LNCaP clone FGC (cell line): ENCODE data around the gene KRTAP5-4.

ENCODE experiments used
- DNase-seq: peaks from one replicate; pipeline ENCODE4 v3.0.0-alpha.2; 2011; ENCODE audit warnings: low read depth
- H3K4me3 ChIP-seq: 2 replicates; pipeline ENCODE4 v1.5.1; 2011; ENCODE audit warnings: mild to moderate bottlenecking, low read depth, low read length, control low read depth
- TF ChIP-seq, protein P1 (sequence below): IDR thresholded peaks from 2 replicates; pipeline ENCODE4 v1.5.1; 2012; ENCODE audit warnings: mild to moderate bottlenecking; ENCODE audit not compliant: control insufficient read depth, insufficient read depth; ENCODE audit errors: extremely low read depth

The KRTAP5-4 gene

DNA sequence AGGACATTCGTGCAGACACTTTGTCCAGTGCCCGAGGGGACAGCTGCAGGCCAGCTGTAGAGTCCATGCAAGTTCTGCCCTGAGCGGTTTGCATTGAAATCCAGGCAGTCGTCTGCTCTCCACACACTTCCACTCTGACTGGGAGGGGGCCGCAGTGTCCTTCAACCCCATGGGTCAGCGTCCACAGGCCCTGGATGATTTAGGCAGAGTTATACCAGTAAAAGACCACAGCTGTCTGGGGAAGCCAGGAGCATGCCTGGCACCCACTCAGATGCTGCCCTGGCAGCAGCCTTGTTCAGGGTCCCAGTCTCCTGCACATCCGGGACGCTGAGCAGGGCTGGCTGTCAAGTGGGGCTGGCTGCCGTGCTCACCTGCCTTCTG lies 34.1 kb upstream of the KRTAP5-4 start:
- no peak for DNase-seq
- H3K4me3 ChIP-seq: no peak overlapping the region
- TF ChIP-seq, protein P1, sequence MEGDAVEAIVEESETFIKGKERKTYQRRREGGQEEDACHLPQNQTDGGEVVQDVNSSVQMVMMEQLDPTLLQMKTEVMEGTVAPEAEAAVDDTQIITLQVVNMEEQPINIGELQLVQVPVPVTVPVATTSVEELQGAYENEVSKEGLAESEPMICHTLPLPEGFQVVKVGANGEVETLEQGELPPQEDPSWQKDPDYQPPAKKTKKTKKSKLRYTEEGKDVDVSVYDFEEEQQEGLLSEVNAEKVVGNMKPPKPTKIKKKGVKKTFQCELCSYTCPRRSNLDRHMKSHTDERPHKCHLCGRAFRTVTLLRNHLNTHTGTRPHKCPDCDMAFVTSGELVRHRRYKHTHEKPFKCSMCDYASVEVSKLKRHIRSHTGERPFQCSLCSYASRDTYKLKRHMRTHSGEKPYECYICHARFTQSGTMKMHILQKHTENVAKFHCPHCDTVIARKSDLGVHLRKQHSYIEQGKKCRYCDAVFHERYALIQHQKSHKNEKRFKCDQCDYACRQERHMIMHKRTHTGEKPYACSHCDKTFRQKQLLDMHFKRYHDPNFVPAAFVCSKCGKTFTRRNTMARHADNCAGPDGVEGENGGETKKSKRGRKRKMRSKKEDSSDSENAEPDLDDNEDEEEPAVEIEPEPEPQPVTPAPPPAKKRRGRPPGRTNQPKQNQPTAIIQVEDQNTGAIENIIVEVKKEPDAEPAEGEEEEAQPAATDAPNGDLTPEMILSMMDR: no peak

DNA sequence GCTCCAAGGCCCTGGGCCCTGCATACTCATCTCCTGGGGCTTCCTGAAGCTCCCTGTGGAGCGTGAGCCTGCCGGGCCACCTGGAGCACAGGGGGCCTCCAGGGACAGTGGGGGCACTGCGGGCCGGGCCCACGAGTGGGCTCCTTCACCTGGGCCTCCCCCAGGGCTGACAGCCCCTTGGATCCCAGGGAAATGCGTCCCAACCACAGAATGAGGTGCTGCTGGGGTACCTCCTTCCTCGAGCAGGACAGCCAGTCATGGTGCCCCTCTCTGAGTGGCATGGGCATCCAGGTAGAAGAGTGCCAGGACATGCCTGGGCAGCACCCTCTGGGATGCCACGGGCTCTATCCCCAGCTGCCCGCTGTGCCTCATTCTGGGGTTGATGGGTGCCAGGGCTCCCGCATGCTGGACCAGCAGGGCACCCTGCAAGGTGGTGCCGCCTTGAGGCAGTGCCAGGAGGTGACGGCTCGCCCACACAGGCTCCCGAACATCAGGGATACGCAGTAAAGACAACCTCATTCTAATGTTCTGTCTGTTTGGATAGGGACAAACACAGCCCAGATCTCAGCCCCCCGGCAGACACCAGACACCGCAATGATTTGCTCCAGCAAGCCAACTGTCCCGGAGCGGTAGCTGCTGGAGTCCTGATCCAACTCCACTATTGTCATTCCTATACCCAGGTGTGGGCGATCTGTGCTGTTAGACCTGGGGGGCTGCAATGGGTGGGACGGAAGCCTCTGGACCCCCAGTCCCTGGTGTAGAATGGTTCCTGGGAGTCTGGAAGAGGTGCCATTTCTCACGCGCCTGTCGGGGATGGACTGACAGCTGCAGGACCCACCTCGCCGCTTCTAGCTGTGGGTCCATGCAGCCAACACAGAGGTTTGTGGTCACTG lies 33.5 kb upstream of the KRTAP5-4 start:
- TF ChIP-seq, protein P1: no peak
- no peak for DNase-seq
- H3K4me3 ChIP-seq: no peak overlapping the region

DNA sequence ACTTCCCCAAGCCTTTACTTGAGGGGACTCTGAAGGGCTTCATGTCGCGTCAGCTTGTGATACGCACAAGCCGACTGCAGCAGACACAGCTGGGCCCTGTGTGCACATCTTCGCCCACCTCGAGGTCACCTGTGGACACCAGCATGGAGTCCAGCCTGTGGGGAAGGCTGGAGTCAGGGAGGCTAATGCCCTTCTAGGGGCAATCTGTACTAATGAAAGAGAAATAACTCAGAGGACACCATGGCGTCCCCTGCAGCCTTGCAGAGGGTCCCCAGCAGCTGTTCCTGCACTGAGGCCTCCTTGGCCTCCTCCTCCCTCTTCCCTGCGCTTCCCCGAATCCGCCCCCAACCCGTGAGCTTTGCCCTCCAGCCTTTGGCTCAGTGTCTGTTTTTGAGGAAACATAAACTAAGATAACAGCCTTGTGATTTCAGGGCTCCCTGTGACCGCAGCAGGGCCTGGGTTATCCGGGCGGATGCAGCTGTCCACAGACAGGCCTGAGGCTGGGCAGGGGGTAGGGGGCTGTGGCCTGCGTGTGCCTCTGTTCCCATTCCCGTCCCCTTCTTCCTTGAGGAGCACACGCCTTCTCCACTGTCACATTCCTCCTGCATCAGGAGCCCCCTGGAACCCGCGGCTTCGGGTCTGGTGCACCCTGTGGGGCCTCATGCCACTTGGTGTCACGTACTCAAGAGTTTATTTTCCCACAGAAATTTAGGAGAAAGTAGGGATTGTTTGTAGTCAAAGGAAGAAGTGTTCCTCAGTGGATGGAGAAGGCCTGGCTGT lies 32.6 kb upstream of the KRTAP5-4 start:
- TF ChIP-seq, protein P1: no peak
- H3K4me3 ChIP-seq: no peak overlapping the region
- DNase-seq: no peak

DNA sequence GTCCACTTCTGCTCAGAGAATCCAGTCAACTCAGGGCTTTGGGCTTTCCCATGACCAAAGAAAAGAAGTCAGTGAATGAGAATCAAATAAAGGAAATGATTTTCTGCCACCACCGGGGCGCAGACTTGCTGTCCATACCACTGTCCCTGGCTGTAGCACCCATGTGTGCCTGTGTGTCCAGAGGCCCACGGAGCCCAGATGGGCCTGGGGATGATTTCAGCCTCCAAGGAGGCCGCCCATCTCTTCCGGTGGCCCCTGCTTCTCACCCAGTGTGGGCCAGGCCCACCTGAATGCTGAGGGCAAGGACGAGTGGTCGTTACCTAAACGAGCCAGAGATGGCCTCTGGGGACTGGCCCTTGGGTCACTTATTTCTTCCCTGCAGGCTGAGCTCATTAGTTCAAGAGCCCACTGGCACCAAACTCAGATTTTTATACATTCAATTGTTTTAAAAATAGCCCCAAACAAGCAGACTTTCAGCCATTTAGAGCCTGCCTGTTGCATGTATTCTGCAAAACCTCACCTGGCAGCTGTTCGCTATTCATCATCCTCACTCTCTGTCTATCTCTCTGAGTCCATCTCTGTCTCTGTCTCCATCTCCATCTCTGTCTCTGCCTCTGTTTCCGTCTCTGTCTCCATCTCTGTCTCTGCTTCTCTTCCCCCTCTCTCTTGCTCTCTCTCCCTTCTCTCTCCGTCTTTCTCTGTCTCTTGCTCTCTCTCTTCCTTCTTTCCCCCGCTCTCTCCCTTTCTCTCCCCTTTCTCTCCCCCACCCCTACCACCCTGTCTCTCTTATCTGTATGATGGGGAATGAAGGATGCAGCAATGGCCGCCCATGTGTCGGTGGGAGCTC lies 31.8 kb upstream of the KRTAP5-4 start:
- TF ChIP-seq, protein P1: no peak

DNA sequence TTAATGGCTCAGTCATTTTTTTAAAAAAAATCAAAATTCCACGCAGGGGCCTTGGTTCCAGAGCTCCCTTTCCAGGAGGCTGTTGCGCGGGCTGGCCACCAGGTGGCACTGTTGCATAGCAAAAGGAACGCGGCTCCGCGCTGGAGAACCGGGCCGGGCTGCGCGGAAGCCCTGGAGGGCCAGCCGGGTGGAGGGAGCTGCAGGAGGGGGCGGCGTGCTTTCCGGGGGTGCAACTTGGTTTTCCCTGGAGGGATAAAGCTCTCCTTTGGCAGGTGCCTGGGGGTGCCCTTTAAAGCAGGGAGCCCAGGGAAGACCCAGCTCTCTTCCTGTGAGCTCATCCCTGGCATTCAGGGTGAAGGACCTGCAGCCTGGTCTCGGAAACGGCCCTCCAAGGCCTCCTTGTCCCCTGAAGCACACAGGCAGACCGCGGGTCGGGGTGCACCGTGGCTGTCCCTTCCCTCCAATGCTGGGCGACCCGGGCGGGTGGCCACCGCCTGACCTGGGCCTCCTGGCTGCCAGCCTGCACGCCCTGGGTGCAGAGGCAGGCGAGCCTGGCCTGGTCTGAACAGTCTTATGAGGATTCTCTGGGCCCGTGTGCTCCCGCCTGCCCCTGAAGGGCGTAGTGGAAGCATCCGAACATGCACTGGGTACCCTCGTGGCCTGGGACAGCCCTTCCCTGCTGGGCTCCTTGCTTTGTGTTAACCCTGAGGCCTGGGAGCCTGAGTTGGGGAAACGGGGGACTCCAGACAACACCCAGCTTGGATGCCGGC lies 31.0 kb upstream of the KRTAP5-4 start:
- DNase-seq: no peak
- TF ChIP-seq, protein P1: peak; percentile 91
- H3K4me3 ChIP-seq: no peak overlapping the region

More for the DNA sequence above, 31.8 kb upstream of the KRTAP5-4 start:
- no peak overlapping the region for H3K4me3 ChIP-seq
- DNase-seq: no peak

DNA sequence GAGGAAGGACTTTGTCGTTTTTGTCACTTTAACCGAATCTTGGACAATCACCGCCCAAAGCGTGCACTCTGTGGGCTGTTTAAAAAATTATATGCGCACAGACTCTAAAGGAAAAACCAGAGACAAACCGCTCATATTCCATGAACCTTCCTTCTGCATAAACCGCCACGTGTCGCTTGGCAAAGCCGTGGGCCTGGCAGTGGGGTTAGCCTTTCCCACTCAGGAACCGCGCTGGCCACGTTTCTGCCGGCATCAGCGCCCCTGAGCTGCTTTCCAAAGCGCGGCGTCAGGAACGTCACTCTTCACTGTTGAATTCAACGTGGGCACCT lies 30.5 kb upstream of the KRTAP5-4 start:
- DNase-seq: no peak
- TF ChIP-seq, protein P1: no peak
- H3K4me3 ChIP-seq: no peak overlapping the region
